Skin of body (tissue), 2 donors: Measurements from ENCODE around the gene DDX51. TPM values are rescaled to one million over a fixed set of nuclear protein-coding genes. Genes with fewer than 3 reads are reported as not detected.
A peak's percentile ranks its signal among the peaks of the same experiment; 100 is the strongest.

ENCODE experiments used
- DNase-seq: peaks from one replicate; lab custom pipeline; 2025; lab: John Stamatoyannopoulos, UW
- total RNA-seq: library from RNA; depleted of rRNA; stranded (reverse); fragments of >200 nt; gene quantifications from one replicate; pipeline ENCODE4 v1.2.3, GENCODE V29; 2014

Gene DDX51
- total RNA-seq, result 9.9 TPM

- peak; percentile 90 for DNase-seq
Observed at GRCh38 chr12:132144115-132144809, at the start of gene DDX51, which contains the start of gene NOC4L. Gene DDX51 (minus strand): TSS chr12:132144319. CDS start chr12:132144296, 23 bp downstream. Gene NOC4L (plus strand): TSS chr12:132144457. CDS start chr12:132144489, 32 bp downstream.

- no peak for DNase-seq
Observed at GRCh38 chr12:132191715-132192553, 47.8 kb upstream of the DDX51 start.

- no peak for DNase-seq
Observed at GRCh38 chr12:132190834-132191500, 46.8 kb upstream of the DDX51 start.

- DNase-seq, result no peak
Observed at GRCh38 chr12:132190012-132190755, 46.1 kb upstream of the DDX51 start.

GRCh38 chr12:132189378-132190011 is 45.4 kb upstream of the DDX51 start:
- peak; percentile 60 for DNase-seq

- no peak for DNase-seq
Observed at GRCh38 chr12:132188916-132189325, 44.8 kb upstream of the DDX51 start.

- no peak for DNase-seq
Observed at GRCh38 chr12:132188451-132188901, 44.4 kb upstream of the DDX51 start.

- no peak for DNase-seq
Observed at GRCh38 chr12:132187646-132188450, 43.7 kb upstream of the DDX51 start.

GRCh38 chr12:132186857-132187620 is 42.9 kb upstream of the DDX51 start:
- DNase-seq, result no peak

- no peak for DNase-seq
Observed at GRCh38 chr12:132186208-132186856, 42.2 kb upstream of the DDX51 start.

- DNase-seq, result no peak
Observed at GRCh38 chr12:132185705-132186104, 41.6 kb upstream of the DDX51 start.

- DNase-seq, result no peak
Observed at GRCh38 chr12:132182711-132183365, 38.7 kb upstream of the DDX51 start.

GRCh38 chr12:132182206-132182710 is 38.1 kb upstream of the DDX51 start:
- no peak for DNase-seq

- DNase-seq, result no peak
Observed at GRCh38 chr12:132181570-132182200, 37.6 kb upstream of the DDX51 start.

- DNase-seq, result no peak
Observed at GRCh38 chr12:132180648-132181546, 36.8 kb upstream of the DDX51 start.
